Hematopoietic multipotent progenitor cell treated with erythropoietin and hydrocortisone succinate and interleukin-3 and kit ligand, for 17 days (in vitro differentiated cells): ENCODE measurements around the gene CD1B.
"Not testable (repeated sequence)": the region's sequence is repeated elsewhere in the genome, so short reads cannot be mapped to it uniquely, and the experiment has no call there.

Source experiments
- DNase-seq: peaks from one replicate; pipeline ENCODE4 v3.0.0-alpha.2; 2015; ENCODE audit warnings: low spot score

The CD1B gene

GRCh38 chr1:158328426-158328825 is 2.9 kb downstream of the CD1B start:
- no peak for DNase-seq

- no peak for DNase-seq
Observed at GRCh38 chr1:158327481-158327880, 3.9 kb downstream of the CD1B start.

- DNase-seq: no peak
Observed at GRCh38 chr1:158324395-158324794, 6.9 kb downstream of the CD1B start.

- no peak for DNase-seq
Observed at GRCh38 chr1:158323866-158324265, 7.5 kb downstream of the CD1B start.

GRCh38 chr1:158311066-158311465 is 20.3 kb downstream of the CD1B start:
- DNase-seq: no peak

- DNase-seq: no peak
Observed at GRCh38 chr1:158310623-158311022, 20.7 kb downstream of the CD1B start.

- DNase-seq: no peak
Observed at GRCh38 chr1:158295791-158296190, 35.5 kb downstream of the CD1B start.

- no peak for DNase-seq
Observed at GRCh38 chr1:158290321-158290844, 40.9 kb downstream of the CD1B start.

- no peak for DNase-seq
Observed at GRCh38 chr1:158289811-158290210, 41.5 kb downstream of the CD1B start, which contains the start of gene CD1C. Gene CD1C (plus strand): TSS chr1:158289923. CDS start chr1:158290065, 142 bp downstream.

- DNase-seq: no peak
Observed at GRCh38 chr1:158286941-158287346, 44.4 kb downstream of the CD1B start.

- no peak for DNase-seq
Observed at GRCh38 chr1:158286487-158286886, 44.8 kb downstream of the CD1B start.

- no peak for DNase-seq
Observed at GRCh38 chr1:158285756-158286241, 45.5 kb downstream of the CD1B start.

- DNase-seq: no peak
Observed at GRCh38 chr1:158283965-158284364, 47.4 kb downstream of the CD1B start.

GRCh38 chr1:158282421-158282820 is 48.9 kb downstream of the CD1B start:
- not testable (repeated sequence) for DNase-seq
